GM12878 (cell line): ENCODE measurements around the gene PRKAR1A. TPM values are rescaled to one million over a fixed set of nuclear protein-coding genes. Genes with fewer than 3 reads are reported as not detected.

Source experiments
- ESRRA ChIP-seq: IDR thresholded peaks from 2 replicates; pipeline ENCODE4 v1.6.1; 2012; ENCODE audit warnings: mild to moderate bottlenecking, low read length, improper control_type of control experiment
- IKZF2 ChIP-seq, 2 experiments: fragments of 450-650 bp; IDR thresholded peaks; 2 replicates each; pipeline ENCODE4 v1.6.1; 2017; ENCODE audit warnings: mild to moderate bottlenecking in 2 of 2, moderate library complexity in 2 of 2
- MTA3 ChIP-seq: IDR thresholded peaks from 2 replicates; pipeline ENCODE4 v1.6.1; 2012; ENCODE audit warnings: low read length, inconsistent platforms, borderline replicate concordance
- NFIC ChIP-seq: IDR thresholded peaks from 2 replicates; pipeline ENCODE4 v1.6.1; 2012; ENCODE audit warnings: low read depth, mild to moderate bottlenecking, inconsistent platforms, low read length, moderate library complexity
- POU2F2 ChIP-seq: IDR thresholded peaks from 3 replicates; pipeline ENCODE4 v1.6.1; 2011; ENCODE audit warnings: low read depth, mild to moderate bottlenecking, low read length, borderline replicate concordance
- RAD51 ChIP-seq: fragments of 450-650 bp; IDR thresholded peaks from 2 replicates; pipeline ENCODE4 v1.6.1; 2016; ENCODE audit warnings: moderate library complexity, mild to moderate bottlenecking, inconsistent platforms
- RUNX3 ChIP-seq: IDR thresholded peaks from 2 replicates; pipeline ENCODE4 v1.6.1; 2012; ENCODE audit warnings: low read length, inconsistent platforms
- SP1 ChIP-seq: IDR thresholded peaks from one replicate; pipeline ENCODE4 v1.6.1; 2011; ENCODE audit warnings: low read depth, low read length
- STAT1 ChIP-seq: fragments of 450-650 bp; conservative IDR thresholded peaks from 2 replicates; pipeline ENCODE4 v1.6.1; 2014; ENCODE audit warnings: antibody characterized with exemption, mild to moderate bottlenecking
- STAT3 ChIP-seq: IDR thresholded peaks from 2 replicates; pipeline ENCODE4 v1.6.1; 2011; ENCODE audit warnings: low read depth, low read length, improper control_type of control experiment
- SUZ12 ChIP-seq: fragments of 200-600 bp; sonication (generic); IDR thresholded peaks from one replicate; pipeline ENCODE4 v1.6.1; 2018; ENCODE audit warnings: antibody characterized with exemption, mild to moderate bottlenecking; ENCODE audit not compliant: unreplicated experiment
- YY1 ChIP-seq: IDR thresholded peaks from 2 replicates; pipeline ENCODE4 v1.6.1; 2011; ENCODE audit warnings: low read depth, mild to moderate bottlenecking, low read length
- ZBTB4 ChIP-seq: fragments of 450-650 bp; formaldehyde crosslinking; IDR thresholded peaks from 2 replicates; pipeline ENCODE4 v1.4.0; 2022; ENCODE audit warnings: mild to moderate bottlenecking, moderate library complexity
- ZNF207 ChIP-seq: fragments of 450-650 bp; IDR thresholded peaks from 2 replicates; pipeline ENCODE4 v1.6.1; 2014; ENCODE audit warnings: antibody characterized with exemption, mild to moderate bottlenecking, borderline replicate concordance
- ZNF24 ChIP-seq: fragments of 450-650 bp; IDR thresholded peaks from 2 replicates; pipeline ENCODE4 v1.6.1; 2017; ENCODE audit warnings: antibody characterized with exemption, mild to moderate bottlenecking
- polyA plus RNA-seq, 11 experiments: library from polyadenylated mRNA; depleted of rRNA in 4 of 11; unstranded in 6 of 11; stranded (reverse) in 5 of 11; fragments of >200 nt; fragmentation: Nextera tagmentation in 4 of 11; fragmentation: Illumina TruSeq in 1 of 11; extraction: Ambion mirVana in 4 of 11; extraction: Trizol in 1 of 11; gene quantifications; 1 replicate in 1 of 11; 2 replicates in 10 of 11; pipeline versions ENCODE4 v1.2.1 to v1.2.3, GENCODE V29; 2011 to 2016; ENCODE audit warnings: inconsistent platforms in 2 of 11, missing spikeins in 2 of 11, low read depth in 1 of 11
- total RNA-seq, 4 experiments: library from RNA; depleted of rRNA in 3 of 4; stranded (reverse); fragments of >200 nt in 3 of 4; fragmentation: Illumina TruSeq in 1 of 4; extraction: Trizol in 1 of 4; gene quantifications; 2 replicates each; pipeline versions ENCODE4 v1.2.1 to v1.2.3, GENCODE V29; 2013 to 2021
- TF ChIP-seq, protein P1 (sequence below): fragments of 450-650 bp; IDR thresholded peaks from 2 replicates; pipeline ENCODE4 v1.6.1; 2016; ENCODE audit warnings: mild to moderate bottlenecking
- TF ChIP-seq, protein P2 (sequence below): IDR thresholded peaks from 2 replicates; pipeline ENCODE4 v1.6.1; 2011; ENCODE audit warnings: low read depth, low read length, improper control_type of control experiment, borderline replicate concordance
- TF ChIP-seq, protein P3 (sequence below): fragments of 450-650 bp; IDR thresholded peaks from 2 replicates; pipeline ENCODE4 v1.6.1; 2017; ENCODE audit warnings: mild to moderate bottlenecking, moderate library complexity
- TF ChIP-seq, protein P4 (sequence below): fragments of 450-650 bp; IDR thresholded peaks from 2 replicates; pipeline ENCODE4 v1.6.1; 2017; ENCODE audit warnings: antibody characterized with exemption, mild to moderate bottlenecking, moderate library complexity

PRKAR1A gene
- total and polyA plus RNA-seq, 10 of the 15 experiments (the other 5 are each of a cell fraction or from before 2014, with no cell fraction given): 29.1 to 200 (median 125) TPM

DNA sequence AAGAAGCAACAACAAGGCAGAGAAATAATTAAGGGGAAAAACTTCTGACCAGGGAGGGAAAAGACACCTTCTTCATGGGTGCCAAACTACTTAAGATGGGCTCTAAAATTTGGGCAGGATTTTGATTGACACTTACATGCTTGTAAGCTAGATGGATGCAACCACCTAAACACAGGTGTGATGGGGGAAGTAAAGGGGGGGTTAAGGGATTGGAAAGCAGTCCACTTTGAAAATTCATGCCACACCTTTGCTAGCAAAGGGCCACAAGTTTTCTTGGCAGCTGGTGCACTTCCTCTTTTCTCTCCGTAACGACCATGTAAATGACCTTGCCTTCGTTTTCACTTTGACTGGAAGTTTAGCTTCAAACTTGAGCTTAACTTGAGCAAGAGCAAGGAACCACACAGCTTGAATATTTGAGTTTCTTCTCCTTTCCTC lies 14.3 kb upstream of the PRKAR1A start (continued):
- 0 out of 2 replicates have a peak, but pooled peaks have one; percentile 15 for TF ChIP-seq YY1
- peak; percentile 79 for TF ChIP-seq RUNX3
- peak; percentile 57; the same call in 1 of the 2 replicates for TF ChIP-seq MTA3
- no peak for TF ChIP-seq SUZ12
- peak; percentile 72; the same call in 1 of the 2 replicates for TF ChIP-seq STAT1
- peak; percentile 48 for TF ChIP-seq RAD51
- peak; percentile 74 for TF ChIP-seq NFIC
- TF ChIP-seq ZNF24: no peak
- no peak for TF ChIP-seq ZBTB4 (CRISPR knock-in tag)
- TF ChIP-seq, protein P1, sequence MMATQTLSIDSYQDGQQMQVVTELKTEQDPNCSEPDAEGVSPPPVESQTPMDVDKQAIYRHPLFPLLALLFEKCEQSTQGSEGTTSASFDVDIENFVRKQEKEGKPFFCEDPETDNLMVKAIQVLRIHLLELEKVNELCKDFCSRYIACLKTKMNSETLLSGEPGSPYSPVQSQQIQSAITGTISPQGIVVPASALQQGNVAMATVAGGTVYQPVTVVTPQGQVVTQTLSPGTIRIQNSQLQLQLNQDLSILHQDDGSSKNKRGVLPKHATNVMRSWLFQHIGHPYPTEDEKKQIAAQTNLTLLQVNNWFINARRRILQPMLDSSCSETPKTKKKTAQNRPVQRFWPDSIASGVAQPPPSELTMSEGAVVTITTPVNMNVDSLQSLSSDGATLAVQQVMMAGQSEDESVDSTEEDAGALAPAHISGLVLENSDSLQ: peak; percentile 96
- TF ChIP-seq, protein P2, sequence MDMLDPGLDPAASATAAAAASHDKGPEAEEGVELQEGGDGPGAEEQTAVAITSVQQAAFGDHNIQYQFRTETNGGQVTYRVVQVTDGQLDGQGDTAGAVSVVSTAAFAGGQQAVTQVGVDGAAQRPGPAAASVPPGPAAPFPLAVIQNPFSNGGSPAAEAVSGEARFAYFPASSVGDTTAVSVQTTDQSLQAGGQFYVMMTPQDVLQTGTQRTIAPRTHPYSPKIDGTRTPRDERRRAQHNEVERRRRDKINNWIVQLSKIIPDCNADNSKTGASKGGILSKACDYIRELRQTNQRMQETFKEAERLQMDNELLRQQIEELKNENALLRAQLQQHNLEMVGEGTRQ: no peak
- peak; percentile 73 for TF ChIP-seq SP1
- TF ChIP-seq, protein P3, sequence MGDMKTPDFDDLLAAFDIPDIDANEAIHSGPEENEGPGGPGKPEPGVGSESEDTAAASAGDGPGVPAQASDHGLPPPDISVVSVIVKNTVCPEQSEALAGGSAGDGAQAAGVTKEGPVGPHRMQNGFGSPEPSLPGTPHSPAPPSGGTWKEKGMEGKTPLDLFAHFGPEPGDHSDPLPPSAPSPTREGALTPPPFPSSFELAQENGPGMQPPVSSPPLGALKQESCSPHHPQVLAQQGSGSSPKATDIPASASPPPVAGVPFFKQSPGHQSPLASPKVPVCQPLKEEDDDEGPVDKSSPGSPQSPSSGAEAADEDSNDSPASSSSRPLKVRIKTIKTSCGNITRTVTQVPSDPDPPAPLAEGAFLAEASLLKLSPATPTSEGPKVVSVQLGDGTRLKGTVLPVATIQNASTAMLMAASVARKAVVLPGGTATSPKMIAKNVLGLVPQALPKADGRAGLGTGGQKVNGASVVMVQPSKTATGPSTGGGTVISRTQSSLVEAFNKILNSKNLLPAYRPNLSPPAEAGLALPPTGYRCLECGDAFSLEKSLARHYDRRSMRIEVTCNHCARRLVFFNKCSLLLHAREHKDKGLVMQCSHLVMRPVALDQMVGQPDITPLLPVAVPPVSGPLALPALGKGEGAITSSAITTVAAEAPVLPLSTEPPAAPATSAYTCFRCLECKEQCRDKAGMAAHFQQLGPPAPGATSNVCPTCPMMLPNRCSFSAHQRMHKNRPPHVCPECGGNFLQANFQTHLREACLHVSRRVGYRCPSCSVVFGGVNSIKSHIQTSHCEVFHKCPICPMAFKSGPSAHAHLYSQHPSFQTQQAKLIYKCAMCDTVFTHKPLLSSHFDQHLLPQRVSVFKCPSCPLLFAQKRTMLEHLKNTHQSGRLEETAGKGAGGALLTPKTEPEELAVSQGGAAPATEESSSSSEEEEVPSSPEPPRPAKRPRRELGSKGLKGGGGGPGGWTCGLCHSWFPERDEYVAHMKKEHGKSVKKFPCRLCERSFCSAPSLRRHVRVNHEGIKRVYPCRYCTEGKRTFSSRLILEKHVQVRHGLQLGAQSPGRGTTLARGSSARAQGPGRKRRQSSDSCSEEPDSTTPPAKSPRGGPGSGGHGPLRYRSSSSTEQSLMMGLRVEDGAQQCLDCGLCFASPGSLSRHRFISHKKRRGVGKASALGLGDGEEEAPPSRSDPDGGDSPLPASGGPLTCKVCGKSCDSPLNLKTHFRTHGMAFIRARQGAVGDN: peak; percentile 76
- peak; percentile 91; the same call in 2 of the 3 replicates for TF ChIP-seq POU2F2
- peak; percentile 78; the same call in 1 of the 2 replicates for TF ChIP-seq ZNF207
- TF ChIP-seq, protein P4, sequence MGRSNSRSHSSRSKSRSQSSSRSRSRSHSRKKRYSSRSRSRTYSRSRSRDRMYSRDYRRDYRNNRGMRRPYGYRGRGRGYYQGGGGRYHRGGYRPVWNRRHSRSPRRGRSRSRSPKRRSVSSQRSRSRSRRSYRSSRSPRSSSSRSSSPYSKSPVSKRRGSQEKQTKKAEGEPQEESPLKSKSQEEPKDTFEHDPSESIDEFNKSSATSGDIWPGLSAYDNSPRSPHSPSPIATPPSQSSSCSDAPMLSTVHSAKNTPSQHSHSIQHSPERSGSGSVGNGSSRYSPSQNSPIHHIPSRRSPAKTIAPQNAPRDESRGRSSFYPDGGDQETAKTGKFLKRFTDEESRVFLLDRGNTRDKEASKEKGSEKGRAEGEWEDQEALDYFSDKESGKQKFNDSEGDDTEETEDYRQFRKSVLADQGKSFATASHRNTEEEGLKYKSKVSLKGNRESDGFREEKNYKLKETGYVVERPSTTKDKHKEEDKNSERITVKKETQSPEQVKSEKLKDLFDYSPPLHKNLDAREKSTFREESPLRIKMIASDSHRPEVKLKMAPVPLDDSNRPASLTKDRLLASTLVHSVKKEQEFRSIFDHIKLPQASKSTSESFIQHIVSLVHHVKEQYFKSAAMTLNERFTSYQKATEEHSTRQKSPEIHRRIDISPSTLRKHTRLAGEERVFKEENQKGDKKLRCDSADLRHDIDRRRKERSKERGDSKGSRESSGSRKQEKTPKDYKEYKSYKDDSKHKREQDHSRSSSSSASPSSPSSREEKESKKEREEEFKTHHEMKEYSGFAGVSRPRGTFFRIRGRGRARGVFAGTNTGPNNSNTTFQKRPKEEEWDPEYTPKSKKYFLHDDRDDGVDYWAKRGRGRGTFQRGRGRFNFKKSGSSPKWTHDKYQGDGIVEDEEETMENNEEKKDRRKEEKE: no peak
- peak; percentile 96 to 97 for TF ChIP-seq IKZF2 (IDR thresholded peaks at IDR 0.05)
- peak; percentile 83; the same call in 1 of the 2 replicates for TF ChIP-seq STAT3
- TF ChIP-seq ESRRA: peak; percentile 71; the same call in 1 of the 2 replicates
